Retinal pigment epithelial cell (primary cell): ENCODE data around the gene PKP4.

Experiments used
- DNase-seq: peaks from one replicate; pipeline ENCODE4 v3.0.0-alpha.2; 2010; ENCODE audit warnings: low read depth
- H3K4me3 ChIP-seq: 2 replicates; pipeline ENCODE4 v1.5.1; 2011; ENCODE audit warnings: mild to moderate bottlenecking, low read length, control low read depth, moderate library complexity
- CTCF ChIP-seq: conservative IDR thresholded peaks from 2 replicates; pipeline ENCODE4 v1.5.1; 2011; ENCODE audit warnings: low read depth, low read length, control low read depth, inconsistent platforms

Gene PKP4

GRCh38 chr2:158644139-158644538 lies 187.4 kb downstream of the PKP4 start:
- no peak for DNase-seq
- TF ChIP-seq CTCF = no peak
- no peak overlapping the region for H3K4me3 ChIP-seq

- DNase-seq = no peak
- H3K4me3 ChIP-seq = no peak overlapping the region
- no peak for TF ChIP-seq CTCF
These were observed 188.5 kb downstream of the PKP4 start for GRCh38 chr2:158645299-158645698.

GRCh38 chr2:158647436-158648231 lies 190.9 kb downstream of the PKP4 start:
- DNase-seq = no peak
- no peak overlapping the region for H3K4me3 ChIP-seq
- no peak for TF ChIP-seq CTCF

GRCh38 chr2:158649846-158650245 lies 193.1 kb downstream of the PKP4 start:
- no peak for DNase-seq
- no peak for TF ChIP-seq CTCF
- H3K4me3 ChIP-seq = no peak overlapping the region

- no peak for DNase-seq
- TF ChIP-seq CTCF = no peak
- H3K4me3 ChIP-seq = no peak overlapping the region
These were observed 194.1 kb downstream of the PKP4 start for GRCh38 chr2:158650646-158651357.

GRCh38 chr2:158651358-158652057 lies 194.8 kb downstream of the PKP4 start:
- no peak overlapping the region for H3K4me3 ChIP-seq
- no peak for TF ChIP-seq CTCF
- DNase-seq = no peak

GRCh38 chr2:158655628-158656027 lies 198.9 kb downstream of the PKP4 start:
- no peak for TF ChIP-seq CTCF
- no peak for DNase-seq
- no peak overlapping the region for H3K4me3 ChIP-seq
